ENCODE results near the gene MCTP2. TPM values are rescaled to one million over a fixed set of nuclear protein-coding genes. Genes with fewer than 3 reads are reported as not detected.

MCTP2 gene
- total and polyA plus RNA-seq, 2 of the 13 experiments (the other 11 are each of a cell fraction or from before 2014, with no cell fraction given), result 5.1 to 8.6 TPM

DNA sequence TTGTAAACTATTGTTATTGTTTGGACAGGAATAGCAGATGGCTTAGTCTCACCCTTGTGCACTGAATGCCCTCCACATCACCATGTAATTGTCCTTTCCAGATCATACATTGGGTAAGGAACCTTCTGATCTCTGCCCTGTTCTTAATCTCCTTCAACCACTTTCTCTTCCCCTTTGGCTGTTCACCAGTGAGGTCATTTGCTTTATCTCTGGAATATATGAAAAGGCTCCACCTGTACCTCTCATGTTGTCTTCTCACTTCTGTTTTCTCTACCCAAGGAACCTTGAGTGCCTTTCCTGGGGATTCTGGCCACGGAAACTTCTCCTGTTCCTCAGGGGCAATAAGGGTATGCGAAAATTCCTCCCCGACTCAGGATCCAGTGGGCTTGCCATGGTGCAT, 28.5 kb downstream of the MCTP2 start:
- Histone ChIP-seq H3K27ac (ENCODE audit: extremely low read length, insufficient read depth, low read length) (no peak overlapping the region), H3K79me2 (ENCODE audit: insufficient read depth, low read length) (no peaks in the 10 kb centered on the region), H3K36me3 (replicated peaks in 1 of 2; ENCODE audit: control insufficient read depth in 1 of 2, insufficient read depth in 2 of 2, low read length in 2 of 2) (no peaks in the 10 kb centered on the region), H3K9ac (ENCODE audit: insufficient read depth, low read depth, low read length) (no peak overlapping the region), H3K4me3 (replicated peaks in 1 of 3; ENCODE audit: insufficient read depth in 1 of 3, low read depth in 2 of 3, low read length in 3 of 3) (no peak overlapping the region), H3K4me1 (ENCODE audit: insufficient read depth, low read length) (peaks cover 32% of the 10 kb centered on the region), H4K20me1 (ENCODE audit: insufficient read depth, low read length) (no peaks in the 10 kb centered on the region), H3K27me3 (ENCODE audit: control insufficient read depth in 1 of 2, insufficient read depth in 2 of 2, low read length in 2 of 2) (no peaks in the 10 kb centered on the region), H3K4me2 (ENCODE audit: low read depth, low read length) (no peak overlapping the region), H2AFZ (ENCODE audit: low read length) (no peak overlapping the region), H3K9me3 (ENCODE audit: low read length) (no peaks in the 10 kb centered on the region)
- no peak for ATAC-seq
- ChIA-PET CTCF (ENCODE audit: low intra/inter-chr PET ratio, low total read pairs) (no interaction called here), POLR2A (no interaction called here)
- TF ChIP-seq, protein P1, sequence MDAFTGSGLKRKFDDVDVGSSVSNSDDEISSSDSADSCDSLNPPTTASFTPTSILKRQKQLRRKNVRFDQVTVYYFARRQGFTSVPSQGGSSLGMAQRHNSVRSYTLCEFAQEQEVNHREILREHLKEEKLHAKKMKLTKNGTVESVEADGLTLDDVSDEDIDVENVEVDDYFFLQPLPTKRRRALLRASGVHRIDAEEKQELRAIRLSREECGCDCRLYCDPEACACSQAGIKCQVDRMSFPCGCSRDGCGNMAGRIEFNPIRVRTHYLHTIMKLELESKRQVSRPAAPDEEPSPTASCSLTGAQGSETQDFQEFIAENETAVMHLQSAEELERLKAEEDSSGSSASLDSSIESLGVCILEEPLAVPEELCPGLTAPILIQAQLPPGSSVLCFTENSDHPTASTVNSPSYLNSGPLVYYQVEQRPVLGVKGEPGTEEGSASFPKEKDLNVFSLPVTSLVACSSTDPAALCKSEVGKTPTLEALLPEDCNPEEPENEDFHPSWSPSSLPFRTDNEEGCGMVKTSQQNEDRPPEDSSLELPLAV (CRISPR knock-in tag; conservative IDR thresholded peaks at IDR 0.05; ENCODE audit: low read depth), result no peak
- TF ChIP-seq TCF12 (IDR thresholded peaks at IDR 0.05) (no peak), TCF12 (CRISPR knock-in tag; IDR thresholded peaks at IDR 0.05) (no peak)
- 28% methylated on average over 3 of the region's 3 CpGs for WGBS (ENCODE audit: low lambda C conversion rate)
- in situ Hi-C loops (cut with HindIII; ENCODE audit: extremely low pct_ligation_motif_present, low pct_unique_long_range_greater_than_20kb), result no loop called here
- DNase-seq (ENCODE audit: low spot score), result no peak
- no peak for FAIRE-seq
- intact Hi-C loops (cut with micrococcal nuclease; ENCODE audit: unreplicated experiment), result loop anchor here (1.0 kb wide), 1 partner anchor 13 kb away; no protein-coding TSS in a partner anchor
- no TSS peak for BruUV-seq (replicated peaks)

DNA sequence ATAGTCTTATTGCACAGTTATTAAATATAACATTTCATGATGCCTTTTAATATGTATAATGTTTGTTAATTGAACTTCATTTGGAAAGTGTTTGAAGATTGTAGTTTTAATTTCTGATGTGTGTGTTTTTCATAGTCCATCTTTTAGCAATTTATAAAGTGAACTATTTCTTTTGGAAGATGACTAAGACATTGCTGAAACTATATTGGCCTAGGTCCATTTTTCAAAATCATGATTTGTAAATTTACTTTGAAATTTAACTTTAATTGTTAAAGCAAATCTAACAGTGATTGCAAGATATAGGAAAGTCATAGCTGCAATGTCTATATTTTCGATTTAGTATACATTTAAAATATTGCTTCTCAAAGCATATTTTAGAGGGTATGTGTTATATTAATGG, 30.8 kb downstream of the MCTP2 start:
- Histone ChIP-seq H3K4me2 (ENCODE audit: low read depth, low read length) (no peak overlapping the region), H3K9ac (ENCODE audit: insufficient read depth, low read depth, low read length) (no peak overlapping the region), H4K20me1 (ENCODE audit: insufficient read depth, low read length) (no peaks in the 10 kb centered on the region), H2AFZ (ENCODE audit: low read length) (no peak overlapping the region), H3K27me3 (ENCODE audit: control insufficient read depth in 1 of 2, insufficient read depth in 2 of 2, low read length in 2 of 2) (no peaks in the 10 kb centered on the region), H3K4me1 (ENCODE audit: insufficient read depth, low read length) (peaks cover 19% of the 10 kb centered on the region), H3K9me3 (ENCODE audit: low read length) (no peaks in the 10 kb centered on the region), H3K79me2 (ENCODE audit: insufficient read depth, low read length) (no peaks in the 10 kb centered on the region), H3K36me3 (replicated peaks in 1 of 2; ENCODE audit: control insufficient read depth in 1 of 2, insufficient read depth in 2 of 2, low read length in 2 of 2) (no peaks in the 10 kb centered on the region), H3K27ac (ENCODE audit: extremely low read length, insufficient read depth, low read length) (no peak overlapping the region), H3K4me3 (replicated peaks in 1 of 3; ENCODE audit: insufficient read depth in 1 of 3, low read depth in 2 of 3, low read length in 3 of 3) (no peak overlapping the region)
- ChIA-PET CTCF (ENCODE audit: low intra/inter-chr PET ratio, low total read pairs) (no interaction called here), POLR2A (no interaction called here)
- DNase-seq (ENCODE audit: low spot score) (no peak), FAIRE-seq (no peak), ATAC-seq (no peak)
- TF ChIP-seq TEAD3 (CRISPR knock-in tag; optimal IDR thresholded peaks at IDR 0.05; ENCODE audit: borderline replicate concordance) (no peak), GPN1 (CRISPR knock-in tag; IDR thresholded peaks at IDR 0.05; ENCODE audit: borderline replicate concordance) (no peak)
- no TSS peak for BruUV-seq (replicated peaks)
- in situ Hi-C loops (cut with HindIII; ENCODE audit: extremely low pct_ligation_motif_present, low pct_unique_long_range_greater_than_20kb), result no loop called here
- intact Hi-C loops (cut with micrococcal nuclease; ENCODE audit: unreplicated experiment), result no loop called here
- 36% methylated on average over 1 of the region's 1 CpG for WGBS (ENCODE audit: low lambda C conversion rate)

All from HepG2 (cell line).